Measurements from ENCODE around the gene LDLRAD3. TPM values are rescaled to one million over a fixed set of nuclear protein-coding genes. Genes with fewer than 3 reads are reported as not detected.

The LDLRAD3 gene
- total RNA-seq, 3 donors from 2014 or later (not counting 1 experiment from before 2014, with no cell fraction given), result 1.0 to 1.5 (median 1.2) TPM

GRCh38 chr11:36109590-36109849 is 165.7 kb downstream of the LDLRAD3 start:
- DNase-seq, result no peak

GRCh38 chr11:36109850-36110606 is 166.2 kb downstream of the LDLRAD3 start:
- Histone ChIP-seq H3K4me3 (ENCODE audit: low read length) (no peak overlapping the region), H3K36me3 (ENCODE audit: control insufficient read depth, insufficient read depth, low read length) (no peaks in the 10 kb centered on the region), H3K4me1 (ENCODE audit: control insufficient read depth, insufficient read depth, low read length) (no peaks in the 10 kb centered on the region), H3K27me3 (ENCODE audit: control insufficient read depth, insufficient read depth, low read length) (no peaks in the 10 kb centered on the region), H3K9me3 (ENCODE audit: control insufficient read depth, insufficient read depth, low read length) (no peaks in the 10 kb centered on the region), H3K27ac (ENCODE audit: low read length) (no peak overlapping the region)
- DNase-seq, result no peak
- TF ChIP-seq CTCF (IDR thresholded peaks at IDR 0.05), result no peak
- no peaks in the 10 kb centered on the region for H3K9me3 Mint-ChIP-seq
- no peak for ATAC-seq
- H3K4me3 Mint-ChIP-seq, result no peak overlapping the region
- WGBS (ENCODE audit: insufficient coverage), result 55% methylated on average over 6 of the region's 6 CpGs
- intact Hi-C loops (cut with micrococcal nuclease), result loop anchor here (5.0 kb wide), 1 partner anchor 483 kb away; no protein-coding TSS in a partner anchor
- H3K27ac Mint-ChIP-seq, result no peak overlapping the region
- H3K36me3 Mint-ChIP-seq, result no peaks in the 10 kb centered on the region
- H3K4me1 Mint-ChIP-seq, result no peaks in the 10 kb centered on the region
- H3K27me3 Mint-ChIP-seq (ENCODE audit: low read depth in 2 of 2), result peaks cover 10 to 34% of the 10 kb centered on the region in 2 donors

More at GRCh38 chr11:36109590-36109849, 165.7 kb downstream of the LDLRAD3 start:
- H3K36me3 Mint-ChIP-seq, result no peaks in the 10 kb centered on the region
- Histone ChIP-seq H3K4me3 (ENCODE audit: low read length) (no peak overlapping the region), H3K36me3 (ENCODE audit: control insufficient read depth, insufficient read depth, low read length) (no peaks in the 10 kb centered on the region), H3K27me3 (ENCODE audit: control insufficient read depth, insufficient read depth, low read length) (no peaks in the 10 kb centered on the region), H3K27ac (ENCODE audit: low read length) (no peak overlapping the region), H3K4me1 (ENCODE audit: control insufficient read depth, insufficient read depth, low read length) (no peaks in the 10 kb centered on the region), H3K9me3 (ENCODE audit: control insufficient read depth, insufficient read depth, low read length) (no peaks in the 10 kb centered on the region)
- no peak overlapping the region for H3K4me3 Mint-ChIP-seq
- 61% methylated on average over 3 of the region's 3 CpGs for WGBS (ENCODE audit: insufficient coverage)
- H3K27ac Mint-ChIP-seq, result no peak overlapping the region
- peaks cover 10 to 34% of the 10 kb centered on the region in 2 donors for H3K27me3 Mint-ChIP-seq (ENCODE audit: low read depth in 2 of 2)
- no peak for TF ChIP-seq CTCF (IDR thresholded peaks at IDR 0.05)
- intact Hi-C loops (cut with micrococcal nuclease), result loop anchor here (5.0 kb wide), 1 partner anchor 482 kb away; no protein-coding TSS in a partner anchor
- H3K4me1 Mint-ChIP-seq, result no peaks in the 10 kb centered on the region
- no peak for ATAC-seq
- H3K9me3 Mint-ChIP-seq, result no peaks in the 10 kb centered on the region

- no peak for TF ChIP-seq CTCF (IDR thresholded peaks at IDR 0.05)
- Mint-ChIP-seq H3K27me3 (ENCODE audit: low read depth in 2 of 2) (peaks cover 10 to 29% of the 10 kb centered on the region in 2 donors), H3K36me3 (no peaks in the 10 kb centered on the region), H3K4me3 (no peak overlapping the region), H3K4me1 (no peaks in the 10 kb centered on the region), H3K9me3 (no peaks in the 10 kb centered on the region), H3K27ac (no peak overlapping the region)
- WGBS (ENCODE audit: insufficient coverage), result 78% methylated on average over 9 of the region's 9 CpGs
- no peaks in the 10 kb centered on the region for H3K27me3 ChIP-seq (ENCODE audit: control insufficient read depth, insufficient read depth, low read length)
- DNase-seq (no peak), ATAC-seq (no peak)
- intact Hi-C loops (cut with micrococcal nuclease), result no loop called here
- H3K4me1 ChIP-seq (ENCODE audit: control insufficient read depth, insufficient read depth, low read length), result no peaks in the 10 kb centered on the region
- H3K36me3 ChIP-seq (ENCODE audit: control insufficient read depth, insufficient read depth, low read length), result no peaks in the 10 kb centered on the region
- H3K27ac ChIP-seq (ENCODE audit: low read length), result no peak overlapping the region
- no peaks in the 10 kb centered on the region for H3K9me3 ChIP-seq (ENCODE audit: control insufficient read depth, insufficient read depth, low read length)
- H3K4me3 ChIP-seq (ENCODE audit: low read length), result no peak overlapping the region
These were observed 167.0 kb downstream of the LDLRAD3 start for GRCh38 chr11:36110668-36111410.

Data from natural killer cell (primary cell).